Mesothelial cell of epicardium (in vitro differentiated cells): Measurements from ENCODE around the gene CCDC71L. TPM values are rescaled to one million over a fixed set of nuclear protein-coding genes. Genes with fewer than 3 reads are reported as not detected.
"Not testable (repeated sequence)": the region's sequence is repeated elsewhere in the genome, so short reads cannot be mapped to it uniquely, and the experiment has no call there.

Experiments
- DNase-seq, 2 experiments: peaks; one replicate each; pipeline ENCODE4 v3.0.0; 2021; ENCODE audit warnings: low spot score in 2 of 2; ENCODE audit not compliant: unreplicated experiment in 2 of 2
- H3K27ac Mint-ChIP-seq: 2 replicates; pipeline ENCODE4 v1.8.0; 2021; ENCODE audit warnings: mixed read lengths
- H3K27me3 Mint-ChIP-seq: 2 replicates; pipeline ENCODE4 v1.8.0; 2021; ENCODE audit warnings: low read depth, mixed read lengths
- H3K36me3 Mint-ChIP-seq: 2 replicates; pipeline ENCODE4 v1.8.0; 2021; ENCODE audit warnings: mixed read lengths
- H3K4me1 Mint-ChIP-seq: 2 replicates; pipeline ENCODE4 v1.8.0; 2021; ENCODE audit warnings: mixed read lengths
- H3K4me3 Mint-ChIP-seq: 2 replicates; pipeline ENCODE4 v1.8.0; 2021; ENCODE audit warnings: mild to moderate bottlenecking, moderate library complexity, mixed read lengths
- H3K9me3 Mint-ChIP-seq: 2 replicates; pipeline ENCODE4 v1.8.0; 2021; ENCODE audit warnings: mixed read lengths
- total RNA-seq: library from RNA; stranded (reverse); gene quantifications from 3 replicates; pipeline ENCODE4 v1.2.1, GENCODE V29; 2021
- TF ChIP-seq, protein P1 (sequence below): fragments of 200-600 bp; sonication (generic); IDR thresholded peaks from one replicate; pipeline ENCODE4 v1.5.0; 2021; ENCODE audit warnings: antibody characterized with exemption; ENCODE audit not compliant: unreplicated experiment

CCDC71L gene
- total RNA-seq, 1 donor from 2014 or later = 22.5 TPM

DNA sequence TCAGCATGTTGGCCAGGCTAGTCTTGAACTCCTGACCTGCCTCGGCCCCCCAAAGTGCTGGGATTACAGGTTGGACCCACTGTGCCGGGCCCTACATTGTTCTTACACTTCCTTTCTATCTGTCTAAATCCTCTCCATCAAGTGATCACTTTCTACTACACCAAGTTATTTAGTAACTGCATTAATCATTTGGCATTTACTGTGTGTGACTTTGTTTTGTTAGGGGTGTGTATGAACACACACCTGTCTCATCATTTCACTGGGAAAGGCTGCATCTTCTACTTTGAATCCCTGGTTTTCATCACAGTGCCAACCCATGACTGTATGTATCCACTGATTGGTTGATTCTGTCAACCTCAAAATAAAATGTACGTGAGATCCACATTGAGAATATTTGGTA is 23.0 kb upstream of the CCDC71L start:
- Mint-ChIP-seq H3K27me3 (no peaks in the 10 kb centered on the region), H3K36me3 (peaks cover 12% of the 10 kb centered on the region), H3K27ac (no peak overlapping the region), H3K4me3 (no peak overlapping the region), H3K4me1 (peaks cover 17% of the 10 kb centered on the region), H3K9me3 (peaks cover 29% of the 10 kb centered on the region)
- DNase-seq = no peak
- TF ChIP-seq, protein P1, sequence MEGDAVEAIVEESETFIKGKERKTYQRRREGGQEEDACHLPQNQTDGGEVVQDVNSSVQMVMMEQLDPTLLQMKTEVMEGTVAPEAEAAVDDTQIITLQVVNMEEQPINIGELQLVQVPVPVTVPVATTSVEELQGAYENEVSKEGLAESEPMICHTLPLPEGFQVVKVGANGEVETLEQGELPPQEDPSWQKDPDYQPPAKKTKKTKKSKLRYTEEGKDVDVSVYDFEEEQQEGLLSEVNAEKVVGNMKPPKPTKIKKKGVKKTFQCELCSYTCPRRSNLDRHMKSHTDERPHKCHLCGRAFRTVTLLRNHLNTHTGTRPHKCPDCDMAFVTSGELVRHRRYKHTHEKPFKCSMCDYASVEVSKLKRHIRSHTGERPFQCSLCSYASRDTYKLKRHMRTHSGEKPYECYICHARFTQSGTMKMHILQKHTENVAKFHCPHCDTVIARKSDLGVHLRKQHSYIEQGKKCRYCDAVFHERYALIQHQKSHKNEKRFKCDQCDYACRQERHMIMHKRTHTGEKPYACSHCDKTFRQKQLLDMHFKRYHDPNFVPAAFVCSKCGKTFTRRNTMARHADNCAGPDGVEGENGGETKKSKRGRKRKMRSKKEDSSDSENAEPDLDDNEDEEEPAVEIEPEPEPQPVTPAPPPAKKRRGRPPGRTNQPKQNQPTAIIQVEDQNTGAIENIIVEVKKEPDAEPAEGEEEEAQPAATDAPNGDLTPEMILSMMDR = no peak

DNA sequence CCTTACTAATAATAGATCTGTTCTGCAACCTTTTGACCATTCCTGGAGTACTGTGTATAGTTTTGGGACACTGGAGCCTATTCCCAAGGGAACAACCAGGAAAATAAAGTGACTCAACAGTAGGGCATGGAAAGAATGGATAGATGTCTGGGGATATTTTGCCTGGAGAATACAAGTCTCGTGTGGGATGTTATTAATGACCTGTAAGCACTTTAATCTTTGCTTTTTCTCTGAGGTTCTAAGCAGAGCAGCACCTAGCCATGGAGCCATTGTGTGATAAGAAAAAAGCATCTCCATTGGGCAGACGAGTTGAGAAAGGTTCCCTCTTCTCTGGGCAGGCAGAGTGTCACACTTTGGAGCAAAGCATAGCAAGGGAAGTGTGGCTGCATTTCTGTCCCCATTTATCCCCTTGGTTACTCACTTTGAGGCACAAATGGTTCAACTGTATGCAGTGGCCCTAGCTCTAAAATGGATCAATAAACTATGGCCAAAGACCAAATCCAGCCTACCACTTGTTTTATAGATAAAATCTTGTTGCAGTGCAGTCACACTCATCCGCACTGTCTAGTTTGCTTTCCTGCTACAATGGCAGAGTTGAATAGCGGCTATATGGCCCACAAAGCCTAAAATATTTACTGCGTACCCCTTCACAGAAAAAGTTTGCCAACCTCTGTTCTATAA is 21.0 kb upstream of the CCDC71L start:
- TF ChIP-seq, protein P1 = no peak
- H3K27ac Mint-ChIP-seq = no peak overlapping the region
- peaks cover 12% of the 10 kb centered on the region for H3K9me3 Mint-ChIP-seq
- H3K27me3 Mint-ChIP-seq = no peaks in the 10 kb centered on the region
- no peak overlapping the region for H3K4me3 Mint-ChIP-seq
- peaks cover 4% of the 10 kb centered on the region for H3K36me3 Mint-ChIP-seq
- H3K4me1 Mint-ChIP-seq = peaks cover 17% of the 10 kb centered on the region
- no peak for DNase-seq

DNA sequence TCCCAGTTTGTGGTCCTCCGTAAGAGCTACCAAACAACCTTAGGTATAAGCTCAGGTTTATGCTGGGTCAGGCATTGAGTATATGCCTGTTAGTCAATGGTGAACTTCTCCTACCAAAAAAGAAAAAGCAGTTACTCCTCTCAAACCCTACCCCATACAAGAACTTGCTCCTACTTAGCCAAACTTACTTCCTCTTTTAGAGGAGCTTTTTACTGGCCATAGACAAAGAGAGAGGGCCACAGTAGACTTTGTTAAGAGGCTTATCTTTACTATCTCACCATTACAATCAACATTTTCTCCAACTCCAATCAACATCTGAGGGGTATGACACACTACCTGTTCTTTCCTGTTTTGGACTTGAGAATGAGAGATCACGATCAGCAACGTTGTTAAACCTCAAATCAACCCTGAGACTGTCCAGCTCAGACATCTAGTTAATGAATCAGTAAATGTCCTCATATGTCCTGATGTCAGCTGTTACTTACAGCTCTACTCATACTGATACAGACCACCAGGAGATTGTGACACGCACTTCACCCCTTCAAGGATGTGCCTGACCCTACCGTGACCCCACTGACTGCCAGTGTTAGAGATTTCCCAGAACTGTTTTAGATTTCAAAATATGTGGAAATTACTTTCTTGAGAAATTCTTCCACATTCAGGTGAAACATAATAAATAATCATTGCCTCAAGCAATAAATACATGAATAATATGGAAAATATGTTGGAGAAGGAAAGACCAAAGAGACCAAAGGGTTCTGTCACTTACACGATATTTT is 18.4 kb upstream of the CCDC71L start:
- H3K4me1 Mint-ChIP-seq = peaks cover 17% of the 10 kb centered on the region
- peaks cover 5% of the 10 kb centered on the region for H3K36me3 Mint-ChIP-seq
- TF ChIP-seq, protein P1 = no peak
- no peaks in the 10 kb centered on the region for H3K27me3 Mint-ChIP-seq
- DNase-seq = no peak
- peaks cover 20% of the 10 kb centered on the region for H3K9me3 Mint-ChIP-seq
- peak overlapping the region; percentile 39 for H3K27ac Mint-ChIP-seq
- no peak overlapping the region for H3K4me3 Mint-ChIP-seq

GRCh38 chr7:106678795-106679152 is 17.8 kb upstream of the CCDC71L start:
- Mint-ChIP-seq H3K27ac (peak overlapping the region; percentile 39), H3K27me3 (no peaks in the 10 kb centered on the region), H3K9me3 (peaks cover 23% of the 10 kb centered on the region), H3K4me1 (peaks cover 17% of the 10 kb centered on the region), H3K4me3 (no peak overlapping the region), H3K36me3 (peaks cover 5% of the 10 kb centered on the region)
- TF ChIP-seq, protein P1 = no peak
- DNase-seq = no peak

DNA sequence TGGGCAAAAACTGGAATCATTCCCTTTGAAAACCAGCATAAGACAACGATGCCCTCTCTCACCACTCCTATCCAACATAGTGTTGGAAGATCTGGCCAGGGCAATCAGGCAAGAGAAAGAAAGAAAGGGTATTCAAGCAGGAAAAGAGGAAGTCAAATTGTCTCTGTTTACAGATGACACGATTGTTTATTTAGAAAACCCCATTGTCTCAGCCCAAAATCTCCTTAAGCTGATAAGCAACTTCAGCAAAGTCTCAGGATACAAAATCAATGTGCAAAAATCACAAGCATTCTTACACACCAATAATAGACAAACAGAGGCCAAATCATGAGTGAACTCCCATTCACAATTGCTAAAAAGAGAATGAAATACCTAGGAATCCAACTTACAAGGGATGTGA is 15.5 kb upstream of the CCDC71L start:
- DNase-seq, H3K36me3 Mint-ChIP-seq, H3K27ac Mint-ChIP-seq, H3K4me3 Mint-ChIP-seq, H3K27me3 Mint-ChIP-seq: not testable (repeated sequence)
- Mint-ChIP-seq H3K9me3 (peaks cover 36% of the 10 kb centered on the region), H3K4me1 (peaks cover 14% of the 10 kb centered on the region)

GRCh38 chr7:106673688-106674087 is 12.7 kb upstream of the CCDC71L start:
- H3K4me3 Mint-ChIP-seq, H3K4me1 Mint-ChIP-seq, DNase-seq, H3K36me3 Mint-ChIP-seq, H3K27me3 Mint-ChIP-seq, H3K27ac Mint-ChIP-seq: not testable (repeated sequence)
- H3K9me3 Mint-ChIP-seq = peaks cover 36% of the 10 kb centered on the region

- not testable (repeated sequence) for H3K4me1 Mint-ChIP-seq, H3K27me3 Mint-ChIP-seq, H3K36me3 Mint-ChIP-seq, H3K4me3 Mint-ChIP-seq, H3K27ac Mint-ChIP-seq, DNase-seq
- peaks cover 34% of the 10 kb centered on the region for H3K9me3 Mint-ChIP-seq
These were observed 11.0 kb upstream of the CCDC71L start for GRCh38 chr7:106671930-106672329.
